SW480 (cell line): ENCODE data around the gene MAST4.

Experiments
- DNase-seq: peaks from one replicate; pipeline ENCODE4 v3.0.0-alpha.2; 2016; ENCODE audit warnings: low spot score

Gene MAST4

DNA sequence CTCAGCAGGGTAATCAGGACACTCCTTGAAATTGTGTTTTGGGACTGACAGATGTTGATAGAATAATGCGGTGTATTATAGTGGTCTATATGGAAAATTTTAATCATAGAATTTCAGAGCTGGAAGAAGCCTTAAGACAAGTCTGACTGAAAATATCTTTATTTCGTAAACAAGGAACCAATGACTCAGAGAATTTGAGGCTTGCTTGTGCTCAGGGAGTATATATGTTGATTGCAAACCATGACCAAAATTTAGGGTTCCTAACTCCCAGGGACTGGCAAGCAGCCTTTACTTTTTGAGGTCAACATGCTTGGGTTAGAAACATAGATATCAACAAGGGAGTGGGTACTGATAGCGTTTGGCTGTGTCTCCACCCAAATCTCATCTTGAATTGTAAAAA, 313.2 kb downstream of the MAST4 start:
- no peak for DNase-seq

GRCh38 chr5:66912787-66913186, 316.6 kb downstream of the MAST4 start:
- DNase-seq = no peak

- DNase-seq = no peak
Observed at GRCh38 chr5:66915531-66915930, 319.3 kb downstream of the MAST4 start.

DNA sequence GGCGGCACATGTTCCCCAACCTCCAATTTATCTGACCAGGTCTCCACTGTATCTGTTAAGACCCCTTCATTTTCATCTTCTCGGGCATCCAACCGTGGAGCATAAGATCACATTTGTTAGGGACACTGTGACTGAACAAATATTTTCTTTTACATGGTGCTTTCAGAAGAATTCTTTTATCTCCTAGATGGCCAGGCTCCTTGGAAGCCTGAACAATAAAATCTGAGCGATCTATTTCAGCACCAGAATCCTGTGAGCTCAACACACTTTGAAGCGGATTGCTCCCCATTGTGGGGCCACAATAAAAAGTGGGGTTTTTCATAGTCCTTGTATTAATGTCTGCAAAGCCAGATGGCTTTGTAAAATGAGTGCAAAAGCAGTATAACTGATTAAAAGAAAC, 326.7 kb downstream of the MAST4 start:
- no peak for DNase-seq

DNA sequence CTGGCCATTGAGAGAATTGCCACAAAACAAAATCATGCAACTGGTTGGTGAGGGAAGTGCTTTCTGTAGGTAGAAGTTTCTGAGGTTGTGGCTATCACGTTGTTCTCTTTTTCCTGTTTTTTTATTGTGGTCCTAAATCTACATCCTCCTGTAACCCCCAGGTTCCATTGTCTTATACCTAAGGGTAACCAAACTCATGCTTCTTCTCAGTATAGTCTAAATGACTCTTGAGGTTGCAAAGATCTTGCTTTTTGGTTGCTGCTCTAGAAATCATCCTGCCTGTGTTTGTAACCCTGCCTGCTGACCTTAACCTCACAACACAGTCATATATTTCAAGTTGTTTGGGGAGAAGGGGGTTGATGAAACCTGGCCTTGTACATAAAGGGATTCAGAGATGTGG, 327.3 kb downstream of the MAST4 start:
- DNase-seq = no peak

DNA sequence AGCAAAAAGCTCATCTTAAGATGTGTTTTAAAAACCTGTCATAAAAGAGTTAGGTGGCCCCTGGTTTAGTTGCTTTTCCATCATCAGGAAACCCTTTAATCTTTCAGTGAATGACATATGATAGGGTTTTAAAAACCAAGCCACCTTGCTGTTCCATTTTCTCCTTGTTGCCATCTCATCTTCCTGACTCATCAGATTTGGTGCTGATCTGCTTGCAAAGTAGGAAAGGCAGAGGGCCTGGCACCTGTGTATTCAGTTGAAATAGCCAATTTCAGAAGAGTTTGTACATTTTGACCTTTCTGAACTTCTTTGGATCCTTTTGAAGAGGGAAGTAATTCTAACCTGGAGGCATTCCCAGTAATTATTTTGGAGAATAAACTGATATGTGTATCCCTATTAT, 327.7 kb downstream of the MAST4 start:
- no peak for DNase-seq

DNA sequence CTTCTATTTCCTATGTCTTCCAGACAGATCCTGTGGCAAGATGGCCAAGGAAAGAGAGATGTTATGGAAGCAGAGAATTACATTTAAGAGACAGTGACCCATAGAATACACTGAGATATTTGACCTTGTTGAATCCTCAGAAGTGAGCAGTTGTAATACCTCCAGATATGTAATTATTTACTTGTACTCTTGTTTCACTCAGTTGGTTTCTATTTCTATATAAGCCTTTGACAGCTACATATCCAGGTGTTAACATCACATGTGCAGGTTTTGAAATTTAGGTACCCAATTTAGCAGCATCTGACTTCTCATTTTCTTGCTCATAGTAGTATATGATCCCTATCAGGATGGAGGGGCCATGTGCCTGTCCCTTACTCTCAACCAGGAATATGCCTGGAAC, 330.9 kb downstream of the MAST4 start:
- no peak for DNase-seq

DNA sequence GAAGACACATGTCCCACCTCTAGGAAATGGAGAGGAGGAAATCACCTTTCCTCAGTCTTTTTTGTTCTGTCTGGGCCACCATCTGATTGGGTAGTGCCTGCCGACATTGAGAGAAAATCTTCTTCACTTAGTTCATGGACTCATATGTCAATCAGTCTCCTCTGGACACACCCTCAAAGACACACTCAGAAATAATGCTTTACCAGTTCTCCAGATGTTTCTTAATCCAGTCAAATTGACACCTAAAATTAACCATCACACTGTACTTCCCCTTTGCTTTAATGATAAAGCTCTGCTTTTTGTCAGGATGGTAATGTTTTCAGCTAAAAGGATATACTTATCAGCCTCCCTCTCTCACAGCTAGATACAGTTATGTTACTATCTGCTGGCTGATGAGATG, 333.1 kb downstream of the MAST4 start:
- DNase-seq = no peak

DNA sequence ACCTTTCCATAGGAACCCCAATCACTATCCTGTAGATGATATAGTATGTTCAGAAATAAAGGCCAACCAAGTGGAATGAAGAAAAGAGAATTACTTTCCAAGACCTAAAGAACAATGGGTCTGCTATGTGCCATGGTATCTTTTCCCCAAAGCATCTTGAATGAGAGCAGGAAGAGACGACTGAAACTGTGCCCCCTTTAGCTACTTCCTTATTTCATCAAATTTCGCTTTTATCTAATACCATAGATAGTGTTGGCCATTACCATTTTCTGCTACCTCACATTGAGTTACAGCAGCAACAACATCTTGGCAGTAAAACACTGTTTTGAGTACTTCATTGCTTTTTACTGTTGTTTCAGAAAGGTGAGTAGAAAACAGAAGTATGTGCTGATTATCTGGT, 333.8 kb downstream of the MAST4 start:
- no peak for DNase-seq

GRCh38 chr5:66931651-66932050, 335.5 kb downstream of the MAST4 start:
- no peak for DNase-seq

GRCh38 chr5:66932457-66932856, 336.3 kb downstream of the MAST4 start:
- no peak for DNase-seq

DNA sequence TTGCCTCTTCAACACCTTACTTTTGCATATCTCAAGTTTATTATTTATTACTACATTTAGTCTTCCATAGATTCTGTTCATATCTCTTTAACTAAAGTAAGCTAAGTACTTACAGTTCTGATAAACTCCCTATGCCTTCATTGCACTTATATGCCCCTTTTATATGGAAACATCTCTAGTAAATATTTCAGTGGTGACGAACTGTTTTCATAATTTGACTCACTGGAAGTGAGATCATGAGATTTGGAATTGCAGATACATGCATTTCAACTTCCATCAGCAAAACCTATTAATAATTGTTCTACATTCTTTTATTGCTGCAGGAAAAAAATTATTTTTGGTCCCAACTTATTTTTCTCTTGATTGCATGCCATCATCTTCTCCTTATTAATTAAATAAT, 336.9 kb downstream of the MAST4 start:
- DNase-seq = no peak

DNA sequence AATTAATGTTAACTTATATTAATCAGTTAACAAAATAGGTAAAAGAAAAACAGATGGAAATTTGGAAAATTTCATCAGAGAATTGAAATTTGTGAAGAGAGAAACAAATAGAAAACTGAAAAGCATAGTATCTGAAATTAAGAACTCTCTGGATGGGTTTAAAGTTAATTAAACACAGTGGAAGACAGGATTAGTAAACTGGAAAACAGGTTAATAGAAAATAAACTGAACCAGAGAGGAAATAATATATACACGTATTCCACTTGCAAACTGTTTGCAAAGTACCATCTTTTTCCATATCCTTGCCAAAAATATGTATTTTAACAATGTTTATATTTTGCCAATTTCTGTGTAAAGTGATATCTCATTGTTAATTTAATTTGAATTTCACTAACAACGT, 342.9 kb downstream of the MAST4 start:
- DNase-seq = no peak

GRCh38 chr5:66945389-66946349, 349.5 kb downstream of the MAST4 start:
- DNase-seq = peak; percentile 24

GRCh38 chr5:66947458-66947857, 351.3 kb downstream of the MAST4 start:
- no peak for DNase-seq

- peak; percentile 21 for DNase-seq
Observed at GRCh38 chr5:66949066-66949465, 352.9 kb downstream of the MAST4 start.

GRCh38 chr5:66952153-66952552, 356.0 kb downstream of the MAST4 start:
- DNase-seq = no peak

- DNase-seq = no peak
Observed at GRCh38 chr5:66956439-66956838, 360.2 kb downstream of the MAST4 start.

DNA sequence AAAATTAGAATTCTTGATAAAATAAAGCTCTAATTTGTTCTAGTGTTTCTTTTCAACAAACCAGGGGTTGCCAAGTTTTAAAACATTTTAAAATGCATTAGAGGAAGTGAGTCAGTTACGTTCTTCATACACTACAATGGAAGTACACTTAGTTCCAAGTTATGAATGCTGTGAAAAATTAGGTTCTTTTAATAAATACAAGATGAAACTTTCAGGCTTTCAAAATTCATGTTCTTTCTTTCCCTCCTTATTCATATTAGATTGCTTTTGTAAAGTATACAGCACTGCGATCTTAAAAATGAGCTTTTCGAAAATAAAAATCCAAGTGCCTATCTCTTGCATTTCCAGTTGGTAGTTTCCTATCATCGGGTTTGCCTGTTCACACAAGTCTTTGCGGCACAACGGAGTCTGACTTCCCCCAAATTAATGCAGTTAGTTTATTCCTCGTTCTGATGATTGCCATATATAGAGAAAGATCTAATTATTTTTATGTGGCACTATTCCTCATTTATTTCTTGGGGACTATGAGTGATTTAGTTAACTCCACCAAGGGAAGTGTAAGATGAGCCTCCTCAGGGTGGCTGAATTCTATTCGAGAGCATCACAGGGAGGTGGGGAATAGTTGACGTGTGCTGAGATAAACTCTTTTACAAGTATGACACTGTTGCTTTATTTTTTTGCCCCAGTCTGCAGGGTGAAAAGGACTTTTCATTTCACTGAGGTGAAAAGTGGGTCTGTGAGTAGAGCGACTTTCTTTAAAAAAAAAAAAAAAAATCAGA, 362.2 kb downstream of the MAST4 start:
- DNase-seq = no peak

GRCh38 chr5:66958980-66959641, 362.9 kb downstream of the MAST4 start:
- no peak for DNase-seq

DNA sequence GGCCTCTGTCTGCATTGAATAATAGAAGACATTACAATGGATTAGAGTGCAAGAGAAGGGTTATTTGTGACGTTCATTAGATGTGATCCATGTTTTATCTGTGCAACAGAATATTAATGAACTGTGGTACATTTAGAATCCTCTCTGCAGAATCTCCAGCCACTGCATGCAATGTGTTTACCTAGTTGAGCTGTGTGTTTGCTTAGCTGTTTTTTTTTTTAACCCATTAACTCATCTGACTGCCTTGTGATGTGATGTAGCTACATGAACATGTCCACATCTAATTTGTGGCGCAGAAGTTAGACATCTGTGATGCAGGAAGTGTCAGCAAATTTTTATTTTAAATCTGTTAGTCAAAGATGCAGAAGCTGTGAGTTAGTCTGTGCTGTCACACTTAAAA, 363.5 kb downstream of the MAST4 start:
- DNase-seq = no peak

DNA sequence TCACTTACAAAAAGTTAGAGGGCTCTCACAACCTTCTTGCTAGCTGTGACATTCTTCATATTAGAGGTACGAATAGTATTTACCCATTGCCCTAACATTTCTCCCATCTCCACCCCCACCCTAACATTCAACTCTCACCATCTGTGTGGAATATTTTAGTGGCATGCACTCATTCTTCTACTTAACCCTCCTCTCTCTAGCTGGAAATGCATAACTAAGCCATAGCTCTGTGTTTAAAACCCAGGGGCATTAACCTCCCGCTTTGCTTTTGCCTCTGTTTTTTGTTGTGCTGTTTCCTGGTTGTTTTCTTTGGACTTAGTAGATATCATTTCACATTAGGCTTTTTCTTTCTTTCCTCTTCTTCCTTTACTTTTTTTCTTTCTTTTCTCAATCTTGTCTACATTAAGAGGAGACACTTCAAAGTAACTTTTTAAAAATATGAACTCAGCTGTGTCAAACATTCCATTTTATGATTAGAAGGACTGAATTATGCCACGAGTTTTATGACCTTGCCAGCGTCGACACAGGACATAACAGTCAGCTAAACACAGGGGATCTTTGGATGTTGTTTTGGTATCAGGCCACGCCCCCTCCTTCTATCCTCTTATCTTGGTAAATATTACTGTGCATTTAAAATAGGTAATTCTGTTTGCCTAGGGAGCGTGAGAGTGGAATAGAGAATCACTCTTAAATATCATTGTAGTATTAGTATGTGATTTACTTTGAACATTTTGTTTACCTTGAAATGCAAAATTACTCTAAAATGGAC, 364.4 kb downstream of the MAST4 start:
- peak; percentile 18 for DNase-seq
